HEK293 (cell line): Measurements from ENCODE around the gene SH2D4B.

Source experiments
- CTCF ChIP-seq: fragments of 450-650 bp; formaldehyde crosslinking; IDR thresholded peaks from 2 replicates; pipeline ENCODE4 v1.5.1; 2016; ENCODE audit warnings: missing biosample characterization, missing genetic modification characterization
- ZNF132 ChIP-seq: fragments of 450-650 bp; formaldehyde crosslinking; IDR thresholded peaks from 2 replicates; pipeline ENCODE4 v1.5.1; 2017; ENCODE audit warnings: missing biosample characterization, missing genetic modification characterization, borderline replicate concordance
- ZNF274 ChIP-seq, 2 experiments: fragments of 200-500 bp in 1 of 2; fragments of 450-650 bp in 1 of 2; sonication (Bioruptor generic) in 1 of 2; formaldehyde crosslinking in 1 of 2; IDR thresholded peaks; 2 replicates each; pipeline versions ENCODE4 v1.5.1 to v1.6.1; 2014 to 2016; ENCODE audit warnings: borderline replicate concordance in 1 of 2, inconsistent platforms in 1 of 2, low read length in 1 of 2, missing biosample characterization in 1 of 2, missing genetic modification characterization in 1 of 2
- ZNF768 ChIP-seq: fragments of 450-650 bp; formaldehyde crosslinking; IDR thresholded peaks from 2 replicates; pipeline ENCODE4 v1.5.1; 2018; ENCODE audit warnings: missing biosample characterization, mild to moderate bottlenecking, missing genetic modification characterization

- TF ChIP-seq CTCF (tag by site-specific recombination): peak; percentile 14; the same call in 1 of the 2 replicates
- no peak for TF ChIP-seq ZNF274 (IDR thresholded peaks at IDR 0.05; ENCODE audit: low read length)
- TF ChIP-seq ZNF274 (tag by site-specific recombination; IDR thresholded peaks at IDR 0.05; ENCODE audit: borderline replicate concordance): no peak
- TF ChIP-seq ZNF132: no peak
- TF ChIP-seq ZNF768 (tag by site-specific recombination): no peak
Observed at GRCh38 chr10:80694930-80695329, 157.2 kb downstream of the SH2D4B start.
